ENCODE data around the gene KAT2A.
A peak's percentile ranks its signal among the peaks of the same experiment; 100 is the strongest.
"Not testable (repeated sequence)": the region's sequence is repeated elsewhere in the genome, so short reads cannot be mapped to it uniquely, and the experiment has no call there.

Gene KAT2A

GRCh38 chr17:42142371-42142896 is 21.3 kb upstream of the KAT2A start:
- no peak for TF ChIP-seq CTCF (IDR thresholded peaks at IDR 0.05; ENCODE audit: low read depth, low read length)
- H3K4me3 ChIP-seq (ENCODE audit: low read depth, low read length): peak overlapping the region; percentile 1; the same call in 1 of the 2 replicates

DNA sequence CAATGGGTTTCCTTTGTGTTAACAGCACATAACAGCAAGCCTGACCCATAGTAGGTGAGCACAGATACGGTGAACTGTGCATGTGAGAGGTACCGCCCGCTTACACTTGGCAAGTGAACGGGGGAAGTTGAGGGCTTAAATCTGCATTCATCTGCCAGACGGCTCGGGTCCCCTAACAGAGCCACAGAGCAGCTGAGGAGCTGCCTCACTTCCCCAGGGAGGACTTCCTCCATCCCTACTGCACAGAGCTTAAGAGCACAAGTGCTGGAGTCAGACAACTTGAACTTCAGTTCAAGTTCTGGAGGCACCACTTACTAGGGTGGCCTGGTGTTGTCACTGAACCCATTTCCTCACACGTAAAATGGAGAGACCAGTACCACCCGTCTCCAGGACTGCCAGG is 20.2 kb upstream of the KAT2A start:
- no peak overlapping the region for H3K4me3 ChIP-seq (ENCODE audit: low read depth, low read length)
- no peak for TF ChIP-seq CTCF (IDR thresholded peaks at IDR 0.05; ENCODE audit: low read depth, low read length)

DNA sequence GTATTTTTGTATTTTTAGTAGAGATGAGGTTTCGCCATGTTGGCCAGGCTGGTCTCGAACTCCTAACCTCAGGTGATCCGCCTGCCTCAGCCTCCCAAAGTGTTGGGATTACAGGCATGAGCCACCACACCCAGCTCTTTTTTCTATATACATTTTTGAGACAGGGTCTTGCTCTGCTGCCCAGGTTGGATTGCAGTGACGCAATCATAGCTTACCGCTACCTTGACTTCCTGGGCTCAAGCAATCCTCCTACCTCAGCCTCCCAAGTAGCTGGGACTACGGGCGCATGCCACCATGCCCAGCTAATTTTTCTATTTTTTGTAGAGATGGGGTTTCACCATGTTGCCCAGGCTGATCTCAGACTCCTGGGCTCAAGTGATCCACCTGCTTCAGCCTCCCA is 19.5 kb upstream of the KAT2A start:
- H3K4me3 ChIP-seq (ENCODE audit: low read depth, low read length): not testable (repeated sequence)

GRCh38 chr17:42138749-42139492 is 17.8 kb upstream of the KAT2A start:
- TF ChIP-seq CTCF (IDR thresholded peaks at IDR 0.05; ENCODE audit: low read depth, low read length): no peak
- no peak overlapping the region for H3K4me3 ChIP-seq (ENCODE audit: low read depth, low read length)

DNA sequence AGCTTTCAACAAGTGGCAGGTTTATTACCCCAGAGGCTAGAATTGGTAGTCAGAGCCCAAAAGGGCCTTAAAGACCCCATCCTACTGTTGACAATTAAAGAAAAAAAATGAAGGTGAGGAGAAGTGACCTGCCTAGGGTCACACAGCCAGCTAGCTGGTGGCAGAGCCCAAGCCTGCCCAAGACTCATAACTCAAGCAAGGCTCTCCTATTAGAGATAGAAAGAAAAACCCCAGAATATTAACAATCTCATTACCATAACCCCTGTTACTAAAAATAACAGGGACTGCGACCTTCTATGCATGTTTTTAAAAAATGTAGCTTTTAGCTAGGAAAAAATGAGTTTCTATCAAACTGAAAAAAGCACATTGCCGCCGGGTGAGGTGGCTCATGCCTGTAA is 15.5 kb upstream of the KAT2A start:
- no peak overlapping the region for H3K4me3 ChIP-seq (ENCODE audit: low read depth, low read length)
- no peak for TF ChIP-seq CTCF (IDR thresholded peaks at IDR 0.05; ENCODE audit: low read depth, low read length)

GRCh38 chr17:42135664-42136653 is 14.8 kb upstream of the KAT2A start:
- H3K4me3 ChIP-seq (ENCODE audit: low read depth, low read length): no peak overlapping the region
- no peak for TF ChIP-seq CTCF (IDR thresholded peaks at IDR 0.05; ENCODE audit: low read depth, low read length)

DNA sequence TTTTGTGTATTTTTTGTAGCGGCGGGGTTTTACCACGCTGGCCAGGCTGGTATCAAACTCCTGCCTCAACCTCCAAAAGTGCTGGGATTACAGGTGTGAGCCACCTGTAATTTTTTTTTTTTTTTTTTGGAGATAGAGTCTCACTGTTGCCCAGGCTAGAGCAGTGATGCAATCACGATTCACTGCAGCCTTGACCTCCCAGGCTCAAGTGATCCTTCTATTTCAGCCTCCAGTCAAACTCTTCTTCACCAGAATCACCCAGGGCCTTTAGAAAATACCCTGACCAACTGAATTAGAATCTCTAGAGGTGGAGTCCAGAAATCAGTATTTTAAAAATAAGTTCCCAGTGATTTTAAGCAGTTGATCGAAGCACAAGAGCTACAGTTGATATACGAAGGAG is 14.0 kb upstream of the KAT2A start:
- TF ChIP-seq CTCF (IDR thresholded peaks at IDR 0.05; ENCODE audit: low read depth, low read length): no peak
- H3K4me3 ChIP-seq (ENCODE audit: low read depth, low read length): no peak overlapping the region
